Medulla oblongata (tissue), 1 donor: ENCODE results near the gene CXCL10.

ENCODE experiments used
- DNase-seq: peaks from one replicate; pipeline ENCODE4 v3.0.0-alpha.2; 2015; ENCODE audit errors: extremely low spot score

The CXCL10 gene

DNA sequence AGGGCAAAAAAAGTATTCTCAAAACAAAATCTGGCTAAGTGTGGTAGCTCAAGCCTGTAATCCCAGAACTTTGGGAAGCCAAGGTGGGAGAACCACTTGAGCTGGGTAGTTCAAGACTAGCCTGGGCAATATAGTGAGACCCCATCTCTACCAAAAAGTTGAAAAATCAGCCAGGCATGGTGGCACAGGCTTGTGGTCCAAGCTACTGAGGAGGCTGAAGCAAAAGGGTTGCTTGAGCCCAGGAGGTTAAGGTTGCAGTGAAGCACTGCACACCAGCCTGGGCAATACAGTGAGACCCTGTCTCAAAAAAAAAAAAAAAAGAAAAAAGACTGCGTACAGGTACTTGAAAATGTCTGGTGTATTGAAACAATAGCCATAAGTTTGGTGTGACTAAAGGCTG is 30.8 kb downstream of the CXCL10 start:
- no peak for DNase-seq

DNA sequence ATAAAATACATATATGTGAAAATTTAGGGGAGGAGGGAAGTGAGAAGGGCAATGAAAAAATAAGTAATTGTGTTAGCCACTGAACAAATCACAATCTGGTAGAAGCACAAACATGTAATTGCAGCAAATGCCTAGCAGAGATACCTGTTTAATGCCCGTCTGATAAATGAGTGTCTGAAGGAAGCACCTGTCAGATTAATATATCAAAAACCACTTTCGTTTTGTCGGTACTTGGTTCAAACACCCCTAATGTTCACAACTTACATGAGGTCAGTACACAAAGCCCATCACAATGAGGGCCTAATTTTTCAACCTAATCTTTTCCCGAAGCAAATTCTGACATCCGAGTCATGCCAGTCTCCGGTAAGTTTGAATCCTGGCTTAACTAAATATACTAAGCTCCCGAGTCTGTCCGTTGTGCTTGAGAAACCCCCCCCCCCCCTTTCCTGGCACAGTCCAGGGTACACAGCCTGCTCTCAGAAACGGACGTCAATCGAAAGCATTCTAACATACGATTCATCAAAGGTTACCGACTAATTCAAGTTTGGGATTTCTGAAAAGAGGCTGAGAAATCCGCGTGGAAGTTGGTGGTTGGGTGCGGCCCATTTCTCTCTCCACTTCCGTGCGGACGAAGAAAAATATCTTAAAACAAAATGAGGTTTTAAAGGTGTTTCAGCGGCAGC is 33.3 kb downstream of the CXCL10 start:
- no peak for DNase-seq

DNA sequence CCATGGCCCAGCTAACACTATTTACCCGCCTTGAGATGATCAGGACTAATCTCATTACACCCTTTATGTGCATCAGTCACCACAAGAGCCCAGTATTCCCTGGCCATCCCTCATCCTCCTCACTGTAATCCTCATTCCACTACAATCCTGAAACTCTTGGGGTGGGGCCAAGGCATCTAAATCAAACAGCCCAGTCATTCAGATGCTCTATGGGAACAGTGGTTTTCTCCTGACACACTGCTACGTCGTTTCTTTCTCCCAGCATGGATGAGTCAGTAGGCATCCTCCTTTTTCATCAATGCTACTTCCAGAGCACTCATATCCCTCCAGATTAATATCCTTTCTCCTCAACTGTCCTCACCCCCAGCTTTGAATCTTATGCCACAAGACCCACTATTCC is 38.2 kb downstream of the CXCL10 start:
- DNase-seq: no peak

DNA sequence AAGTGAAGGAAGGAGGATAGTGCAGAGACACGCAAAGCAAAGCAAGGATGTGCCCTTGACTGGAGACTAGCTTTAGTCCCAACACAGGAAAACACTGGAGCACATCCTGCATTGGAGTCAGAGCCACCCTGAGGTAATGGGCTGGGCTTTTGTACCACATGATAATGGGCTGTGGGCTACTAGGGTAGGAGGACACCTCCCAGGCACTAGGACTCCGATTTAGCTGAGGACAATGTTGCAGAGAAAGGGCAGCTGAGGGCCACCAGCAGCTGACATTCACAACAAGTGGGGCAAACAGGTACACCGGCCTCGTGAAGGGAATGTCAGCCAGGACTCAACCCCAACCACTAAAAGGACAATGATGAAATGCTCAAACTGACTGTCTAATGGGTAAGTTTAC is 42.7 kb downstream of the CXCL10 start:
- no peak for DNase-seq

DNA sequence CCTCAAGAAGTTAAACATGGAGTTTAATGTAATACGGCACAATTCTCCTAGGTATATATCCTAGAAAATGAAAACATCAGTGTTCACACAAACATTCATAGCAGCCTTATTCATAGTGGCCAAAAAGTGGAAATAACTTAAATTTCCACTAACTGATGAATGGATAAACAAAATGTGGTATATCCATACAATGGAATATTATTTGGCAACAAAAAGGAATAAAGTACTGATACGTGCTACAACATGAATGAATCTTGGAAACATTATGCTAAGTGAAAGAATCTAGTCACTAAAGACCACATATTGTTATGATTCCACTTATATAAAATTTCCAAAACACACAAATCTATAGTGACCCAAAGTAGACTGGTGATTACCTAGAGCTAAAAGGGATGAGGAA is 47.1 kb downstream of the CXCL10 start:
- DNase-seq: no peak

DNA sequence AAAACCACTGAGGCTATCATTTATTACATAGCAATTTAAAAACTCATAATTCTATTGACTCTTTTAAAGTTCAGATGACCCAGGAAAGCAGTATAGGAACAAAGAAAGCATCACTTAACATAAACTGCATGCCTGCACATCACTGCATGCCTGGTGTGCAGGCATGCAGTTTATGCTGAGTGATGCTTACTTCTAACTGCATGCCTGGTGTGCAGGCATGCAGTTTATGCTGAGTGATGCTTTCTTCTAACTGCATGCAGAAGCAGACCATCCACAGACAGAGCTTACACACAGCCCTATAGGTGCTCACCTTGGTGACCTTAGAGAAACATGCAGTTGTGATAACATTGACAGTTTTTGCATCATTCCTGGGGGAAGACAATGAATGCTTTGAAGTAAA is 49.5 kb downstream of the CXCL10 start:
- no peak for DNase-seq
